Measurements from ENCODE around the gene CACNA2D3. TPM values are rescaled to one million over a fixed set of nuclear protein-coding genes. Genes with fewer than 3 reads are reported as not detected.

The CACNA2D3 gene
- polyA plus RNA-seq, 1 donor (not counting 4 experiments of a cell fraction or from before 2014, with no cell fraction given): 0.08 TPM

- Histone ChIP-seq H3K27ac (ENCODE audit: control insufficient read depth, insufficient read depth, low read length) (no peak overlapping the region), H3K4me1 (ENCODE audit: control insufficient read depth, extremely low read depth, insufficient read depth, low read length) (no peaks in the 10 kb centered on the region), H3K4me3 (ENCODE audit: control insufficient read depth in 2 of 3, extremely low read depth in 1 of 3, insufficient read depth in 2 of 3, low read depth in 1 of 3, low read length in 3 of 3) (no peak overlapping the region), H3K79me2 (ENCODE audit: control insufficient read depth, insufficient read depth, low read length) (no peaks in the 10 kb centered on the region), H3K27me3 (ENCODE audit: control insufficient read depth, extremely low read depth, insufficient read depth, low read length) (no peaks in the 10 kb centered on the region), H3K9ac (ENCODE audit: control insufficient read depth, extremely low read depth, insufficient read depth, low read length) (no peak overlapping the region), H4K20me1 (ENCODE audit: control insufficient read depth, extremely low read depth, insufficient read depth, low read length) (no peaks in the 10 kb centered on the region), H3K36me3 (ENCODE audit: control insufficient read depth in 2 of 2, extremely low read depth in 1 of 2, insufficient read depth in 2 of 2, low read length in 2 of 2) (no peaks in the 10 kb centered on the region), H3K9me1 (ENCODE audit: control insufficient read depth, extremely low read depth, insufficient read depth, low read length) (no peaks in the 10 kb centered on the region), H2AFZ (ENCODE audit: control insufficient read depth, low read length) (no peak overlapping the region), H3K9me3 (ENCODE audit: control insufficient read depth, low read depth, low read length) (no peaks in the 10 kb centered on the region), H3K4me2 (ENCODE audit: control insufficient read depth, extremely low read depth, insufficient read depth, low read depth, low read length) (no peak overlapping the region)
- dilution Hi-C loops (cut with MboI; ENCODE audit: extremely low pct_ligation_motif_present, low sequenced_read_pairs): no loop called here
- TF ChIP-seq CTCF (optimal IDR thresholded peaks at IDR 0.05 in 1 of 3, IDR thresholded peaks at IDR 0.05 in 1 of 3, conservative IDR thresholded peaks at IDR 0.05 in 1 of 3; ENCODE audit: extremely low read depth in 1 of 3, insufficient read depth in 2 of 3, low read length in 3 of 3) (no peak), EZH2 (IDR thresholded peaks at IDR 0.05; ENCODE audit: low read length) (no peak)
- DNase-seq (ENCODE audit: low read depth, low spot score): no peak
- FAIRE-seq: no peak
These were observed 624.4 kb downstream of the CACNA2D3 start for GRCh38 chr3:54746722-54747121.

- Histone ChIP-seq H3K9ac (ENCODE audit: control insufficient read depth, extremely low read depth, insufficient read depth, low read length) (no peak overlapping the region), H3K4me1 (ENCODE audit: control insufficient read depth, extremely low read depth, insufficient read depth, low read length) (no peaks in the 10 kb centered on the region), H2AFZ (ENCODE audit: control insufficient read depth, low read length) (no peak overlapping the region), H3K79me2 (ENCODE audit: control insufficient read depth, insufficient read depth, low read length) (no peaks in the 10 kb centered on the region), H3K9me3 (ENCODE audit: control insufficient read depth, low read depth, low read length) (peaks cover 2% of the 10 kb centered on the region), H3K9me1 (ENCODE audit: control insufficient read depth, extremely low read depth, insufficient read depth, low read length) (no peaks in the 10 kb centered on the region), H3K27me3 (ENCODE audit: control insufficient read depth, extremely low read depth, insufficient read depth, low read length) (no peaks in the 10 kb centered on the region), H3K36me3 (ENCODE audit: control insufficient read depth in 2 of 2, extremely low read depth in 1 of 2, insufficient read depth in 2 of 2, low read length in 2 of 2) (no peaks in the 10 kb centered on the region), H4K20me1 (ENCODE audit: control insufficient read depth, extremely low read depth, insufficient read depth, low read length) (no peaks in the 10 kb centered on the region), H3K4me3 (ENCODE audit: control insufficient read depth in 2 of 3, extremely low read depth in 1 of 3, insufficient read depth in 2 of 3, low read depth in 1 of 3, low read length in 3 of 3) (no peak overlapping the region), H3K4me2 (ENCODE audit: control insufficient read depth, extremely low read depth, insufficient read depth, low read depth, low read length) (no peak overlapping the region), H3K27ac (ENCODE audit: control insufficient read depth, insufficient read depth, low read length) (no peak overlapping the region)
- DNase-seq (ENCODE audit: low read depth, low spot score): no peak
- FAIRE-seq: no peak
- no peak for TF ChIP-seq EZH2 (IDR thresholded peaks at IDR 0.05; ENCODE audit: low read length)
- TF ChIP-seq CTCF (optimal IDR thresholded peaks at IDR 0.05 in 1 of 3, IDR thresholded peaks at IDR 0.05 in 1 of 3, conservative IDR thresholded peaks at IDR 0.05 in 1 of 3; ENCODE audit: extremely low read depth in 1 of 3, insufficient read depth in 2 of 3, low read length in 3 of 3): no peak
- dilution Hi-C loops (cut with MboI; ENCODE audit: extremely low pct_ligation_motif_present, low sequenced_read_pairs): no loop called here
These were observed 633.4 kb downstream of the CACNA2D3 start for GRCh38 chr3:54755756-54756155.
